Activated CD8-positive, alpha-beta memory T cell treated with anti-CD3 and anti-CD28 coated beads for 24 hours (primary cell): ENCODE data around the gene RFLNA.

Experiments used
- DNase-seq: peaks from one replicate; pipeline ENCODE4 v3.0.0-alpha.2; 2020

RFLNA gene

GRCh38 chr12:124340080-124340900 lies 45.4 kb downstream of the RFLNA start:
- no peak for DNase-seq

GRCh38 chr12:124341645-124342069 lies 46.8 kb downstream of the RFLNA start:
- no peak for DNase-seq

GRCh38 chr12:124344022-124344421 lies 49.1 kb downstream of the RFLNA start:
- no peak for DNase-seq

- no peak for DNase-seq
Measured at GRCh38 chr12:124344526-124344925, 49.6 kb downstream of the RFLNA start.

- DNase-seq, result no peak
Measured at GRCh38 chr12:124345795-124346194, 50.9 kb downstream of the RFLNA start.

GRCh38 chr12:124346425-124347168 lies 51.7 kb downstream of the RFLNA start:
- no peak for DNase-seq

GRCh38 chr12:124347335-124347734 lies 52.4 kb downstream of the RFLNA start:
- no peak for DNase-seq

GRCh38 chr12:124347805-124348658 lies 53.1 kb downstream of the RFLNA start:
- DNase-seq, result peak; percentile 73

- DNase-seq, result no peak
Measured at GRCh38 chr12:124348659-124349380, 53.9 kb downstream of the RFLNA start.

- DNase-seq, result no peak
Measured at GRCh38 chr12:124350491-124350890, 55.6 kb downstream of the RFLNA start.

- no peak for DNase-seq
Measured at GRCh38 chr12:124351422-124351821, 56.5 kb downstream of the RFLNA start.

GRCh38 chr12:124352257-124352656 lies 57.4 kb downstream of the RFLNA start:
- no peak for DNase-seq

- DNase-seq, result no peak
Measured at GRCh38 chr12:124352839-124353238, 57.9 kb downstream of the RFLNA start.

- DNase-seq, result no peak
Measured at GRCh38 chr12:124354400-124354799, 59.5 kb downstream of the RFLNA start.

- DNase-seq, result no peak
Measured at GRCh38 chr12:124356221-124356620, 61.3 kb downstream of the RFLNA start.

GRCh38 chr12:124357616-124358015 lies 62.7 kb downstream of the RFLNA start:
- DNase-seq, result no peak

GRCh38 chr12:124358572-124358971 lies 63.7 kb downstream of the RFLNA start:
- DNase-seq, result no peak

- no peak for DNase-seq
Measured at GRCh38 chr12:124359671-124360581, 65.0 kb downstream of the RFLNA start.

- DNase-seq, result no peak
Measured at GRCh38 chr12:124361074-124361970, 66.4 kb downstream of the RFLNA start.

- no peak for DNase-seq
Measured at GRCh38 chr12:124361996-124362395, 67.1 kb downstream of the RFLNA start.
